ENCODE results near the gene HSPA14.
"Not testable (repeated sequence)": the region's sequence is repeated elsewhere in the genome, so short reads cannot be mapped to it uniquely, and the experiment has no call there.

Gene HSPA14

GRCh38 chr10:14889318-14889717 is 51.2 kb downstream of the HSPA14 start:
- DNase-seq (ENCODE audit: low read depth) = peak; percentile 58
- TF ChIP-seq CTCF (conservative IDR thresholded peaks at IDR 0.05; ENCODE audit: low read depth, low read length) = peak; percentile 60
- H3K4me3 ChIP-seq (ENCODE audit: low read depth, low read length) = no peak overlapping the region

- no peak for DNase-seq (ENCODE audit: low read depth)
- TF ChIP-seq CTCF (conservative IDR thresholded peaks at IDR 0.05; ENCODE audit: low read depth, low read length) = no peak
Measured at GRCh38 chr10:14891151-14891550, 53.0 kb downstream of the HSPA14 start.

GRCh38 chr10:14904316-14904732 is 66.2 kb downstream of the HSPA14 start:
- H3K4me3 ChIP-seq (ENCODE audit: low read depth, low read length) = no peak overlapping the region
- TF ChIP-seq CTCF (conservative IDR thresholded peaks at IDR 0.05; ENCODE audit: low read depth, low read length) = peak; percentile 57
- DNase-seq (ENCODE audit: low read depth) = peak; percentile 61

More at GRCh38 chr10:14891151-14891550, 53.0 kb downstream of the HSPA14 start:
- H3K4me3 ChIP-seq (ENCODE audit: low read depth, low read length) = no peak overlapping the region

- DNase-seq (ENCODE audit: low read depth) = no peak
- TF ChIP-seq CTCF (conservative IDR thresholded peaks at IDR 0.05; ENCODE audit: low read depth, low read length) = no peak
- H3K4me3 ChIP-seq (ENCODE audit: low read depth, low read length) = no peak overlapping the region
Measured at GRCh38 chr10:14904864-14905263, 66.8 kb downstream of the HSPA14 start.

- DNase-seq (ENCODE audit: low read depth) = no peak
- no peak overlapping the region for H3K4me3 ChIP-seq (ENCODE audit: low read depth, low read length)
- TF ChIP-seq CTCF (conservative IDR thresholded peaks at IDR 0.05; ENCODE audit: low read depth, low read length) = no peak
Measured at GRCh38 chr10:14905890-14906289, 67.8 kb downstream of the HSPA14 start.

GRCh38 chr10:14906765-14907164 is 68.7 kb downstream of the HSPA14 start:
- TF ChIP-seq CTCF (conservative IDR thresholded peaks at IDR 0.05; ENCODE audit: low read depth, low read length) = no peak
- no peak for DNase-seq (ENCODE audit: low read depth)
- no peak overlapping the region for H3K4me3 ChIP-seq (ENCODE audit: low read depth, low read length)

GRCh38 chr10:14907591-14907990 is 69.5 kb downstream of the HSPA14 start:
- peak; percentile 4 for DNase-seq (ENCODE audit: low read depth)
- H3K4me3 ChIP-seq (ENCODE audit: low read depth, low read length) = not testable (repeated sequence)

- no peak overlapping the region for H3K4me3 ChIP-seq (ENCODE audit: low read depth, low read length)
- TF ChIP-seq CTCF (conservative IDR thresholded peaks at IDR 0.05; ENCODE audit: low read depth, low read length) = no peak
- no peak for DNase-seq (ENCODE audit: low read depth)
Measured at GRCh38 chr10:14909101-14909500, 71.0 kb downstream of the HSPA14 start.

All from choroid plexus epithelial cell (primary cell).